Kidney (tissue), 14 donors: ENCODE results near the gene NRP1. TPM values are rescaled to one million over a fixed set of nuclear protein-coding genes. Genes with fewer than 3 reads are reported as not detected.

Source experiments
- DNase-seq, 5 donors: peaks; one replicate each; pipeline ENCODE4 v3.0.0-alpha.2; 2013 to 2020
- FAIRE-seq: peaks from 2 replicates; lab custom pipeline; 2012; peaks lifted over from hg19 to GRCh38; lab: Jason Lieb, UNC
- H3K27ac ChIP-seq, 2 donors: one replicate each; pipeline ENCODE4 v1.7.0; 2013; ENCODE audit warnings: low read depth in 2 of 2, low read length in 2 of 2, inconsistent platforms in 1 of 2
- H3K27me3 ChIP-seq: one replicate; pipeline ENCODE4 v1.7.1; 2013; ENCODE audit warnings: low read length, inconsistent platforms; ENCODE audit not compliant: control insufficient read depth, insufficient read depth
- H3K36me3 ChIP-seq, 3 donors: one replicate each; pipeline versions ENCODE4 v1.7.0 to v1.7.1; 2013; ENCODE audit warnings: low read length in 3 of 3, control low read depth in 1 of 3, inconsistent platforms in 1 of 3; ENCODE audit not compliant: insufficient read depth in 3 of 3, control insufficient read depth in 2 of 3
- H3K4me1 ChIP-seq, 3 donors: one replicate each; pipeline versions ENCODE4 v1.7.0 to v1.7.1; 2013; ENCODE audit warnings: low read length in 3 of 3, inconsistent platforms in 1 of 3, low read depth in 1 of 3; ENCODE audit not compliant: control insufficient read depth in 2 of 3, insufficient read depth in 2 of 3
- H3K4me3 ChIP-seq, 3 donors: one replicate each; pipeline versions ENCODE4 v1.7.0 to v1.8.1; 2013; ENCODE audit warnings: low read length in 3 of 3, control low read depth in 1 of 3, inconsistent platforms in 1 of 3
- H3K9ac ChIP-seq, 3 donors: one replicate each; pipeline versions ENCODE4 v1.7.0 to v1.7.1; 2013; ENCODE audit warnings: low read length in 3 of 3, control low read depth in 1 of 3, inconsistent platforms in 1 of 3
- H3K9me3 ChIP-seq, 3 donors: one replicate each; pipeline versions ENCODE4 v1.7.0 to v1.7.1; 2013; ENCODE audit warnings: low read length in 3 of 3, control low read depth in 1 of 3, inconsistent platforms in 1 of 3; ENCODE audit not compliant: control insufficient read depth in 2 of 3, insufficient read depth in 1 of 3
- intact Hi-C: fragments of 100-400 bp; cut with DNase I; formaldehyde crosslinking; loops from one replicate; pipeline ENCODE4 v1.11.1; 2022
- polyA plus RNA-seq: library from polyadenylated mRNA; stranded (reverse); fragments of 350-450 nt; fragmentation: Illumina TruSeq; extraction: RNeasy Lipid Tissue Mini Kit (QIAGEN cat#74804); gene quantifications from one replicate; pipeline ENCODE4 v1.2.3, GENCODE V29; 2014; ENCODE audit warnings: low read depth, low replicate concordance; ENCODE audit not compliant: insufficient read depth
- total RNA-seq: library from RNA; stranded (reverse); fragmentation: NEBNext Ultra II Directional; extraction: Animal tissue kit (Norgen Biotek cat#: 25700); gene quantifications from one replicate; pipeline ENCODE4 v1.2.1, GENCODE V29; 2021
- TF ChIP-seq, protein P1 (sequence below): IDR thresholded peaks from 3 replicates; pipeline ENCODE4 v1.5.1; 2012; ENCODE audit warnings: mild to moderate bottlenecking, moderate library complexity, borderline replicate concordance; ENCODE audit not compliant: insufficient read depth; ENCODE audit errors: extremely low read depth
- donor health status: control.
- donor health status: control.
- donor health status: control.
- donor health status: control.
- donor health status: control.
- donor health status: DM: yes; HTN: yes; CAD: no.
- donor health status: Normal renal cell carcinoma (clear cell type).

NRP1 gene
- total and polyA plus RNA-seq, 2 donors from 2014 or later, result 40.5 to 243 TPM

DNA sequence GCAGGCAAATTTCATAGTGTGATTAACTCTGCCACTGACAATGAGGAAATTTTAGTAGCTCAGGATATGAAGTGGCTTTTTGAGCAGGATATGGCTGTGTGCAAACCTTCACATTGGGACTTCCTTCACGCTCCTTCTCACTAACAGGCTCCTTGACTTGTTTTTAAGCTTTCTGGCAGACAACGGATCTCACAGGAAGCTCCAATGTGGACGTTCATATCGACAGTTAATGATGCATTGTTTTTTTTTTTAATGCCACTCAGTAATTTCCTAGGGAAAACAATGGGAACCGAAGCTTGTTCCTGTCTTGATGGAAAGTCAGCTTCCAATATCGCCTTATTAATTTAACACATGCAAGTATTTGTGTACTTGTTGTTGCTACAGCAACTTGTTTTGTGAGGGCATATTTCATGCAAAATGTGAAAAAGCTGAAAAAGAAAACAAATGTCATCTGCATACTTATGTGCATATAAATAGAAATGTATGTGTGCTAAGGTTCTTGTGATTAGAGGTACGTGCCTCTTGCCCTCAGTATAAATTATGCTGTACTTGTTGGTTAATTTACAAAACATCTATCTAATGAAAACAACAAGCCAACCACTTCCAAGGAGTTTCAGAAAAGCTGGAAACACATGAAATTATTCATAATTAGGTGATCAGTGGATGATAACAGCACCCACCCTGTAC, 84.7 kb downstream of the NRP1 start:
- intact Hi-C loops, result no loop called here
- H3K4me1 ChIP-seq, result peaks cover 0 to 7% (median 0%) of the 10 kb centered on the region in 3 donors
- no peaks in the 10 kb centered on the region for H3K9me3 ChIP-seq
- FAIRE-seq, result no peak
- no peak overlapping the region for H3K9ac ChIP-seq
- no peak overlapping the region for H3K27ac ChIP-seq
- TF ChIP-seq, protein P1, sequence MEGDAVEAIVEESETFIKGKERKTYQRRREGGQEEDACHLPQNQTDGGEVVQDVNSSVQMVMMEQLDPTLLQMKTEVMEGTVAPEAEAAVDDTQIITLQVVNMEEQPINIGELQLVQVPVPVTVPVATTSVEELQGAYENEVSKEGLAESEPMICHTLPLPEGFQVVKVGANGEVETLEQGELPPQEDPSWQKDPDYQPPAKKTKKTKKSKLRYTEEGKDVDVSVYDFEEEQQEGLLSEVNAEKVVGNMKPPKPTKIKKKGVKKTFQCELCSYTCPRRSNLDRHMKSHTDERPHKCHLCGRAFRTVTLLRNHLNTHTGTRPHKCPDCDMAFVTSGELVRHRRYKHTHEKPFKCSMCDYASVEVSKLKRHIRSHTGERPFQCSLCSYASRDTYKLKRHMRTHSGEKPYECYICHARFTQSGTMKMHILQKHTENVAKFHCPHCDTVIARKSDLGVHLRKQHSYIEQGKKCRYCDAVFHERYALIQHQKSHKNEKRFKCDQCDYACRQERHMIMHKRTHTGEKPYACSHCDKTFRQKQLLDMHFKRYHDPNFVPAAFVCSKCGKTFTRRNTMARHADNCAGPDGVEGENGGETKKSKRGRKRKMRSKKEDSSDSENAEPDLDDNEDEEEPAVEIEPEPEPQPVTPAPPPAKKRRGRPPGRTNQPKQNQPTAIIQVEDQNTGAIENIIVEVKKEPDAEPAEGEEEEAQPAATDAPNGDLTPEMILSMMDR, result no peak
- DNase-seq, result peak in 1 of 5 donors; percentile 33
- H3K36me3 ChIP-seq, result peaks cover 6 to 70% (median 42%) of the 10 kb centered on the region in 3 donors
- H3K4me3 ChIP-seq, result no peak overlapping the region
- no peaks in the 10 kb centered on the region for H3K27me3 ChIP-seq

DNA sequence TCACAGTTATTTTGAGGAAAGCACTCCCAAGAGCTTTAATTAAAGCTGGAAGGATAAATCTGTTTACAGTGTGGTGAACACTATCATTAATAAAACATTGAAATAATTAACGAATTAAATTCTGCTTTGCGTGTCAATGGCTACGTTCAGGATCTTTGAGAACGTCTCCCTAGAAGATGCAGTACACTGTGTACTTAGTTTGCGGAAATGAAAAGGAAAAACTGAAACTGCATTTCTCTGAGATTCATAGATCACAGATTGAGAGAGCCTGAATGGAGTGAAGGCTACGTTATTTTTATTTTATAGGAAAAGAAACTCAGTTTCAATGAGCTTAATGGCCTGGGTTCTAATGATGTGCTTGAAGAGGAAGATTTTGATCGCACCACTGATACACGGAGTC, 85.3 kb downstream of the NRP1 start:
- TF ChIP-seq, protein P1, result no peak
- DNase-seq, result no peak
- intact Hi-C loops, result no loop called here
- no peaks in the 10 kb centered on the region for H3K9me3 ChIP-seq
- no peak overlapping the region for H3K4me3 ChIP-seq
- peaks cover 6 to 66% (median 42%) of the 10 kb centered on the region in 3 donors for H3K36me3 ChIP-seq
- no peak for FAIRE-seq
- H3K27ac ChIP-seq, result no peak overlapping the region
- no peaks in the 10 kb centered on the region for H3K27me3 ChIP-seq
- peaks cover 0 to 7% (median 0%) of the 10 kb centered on the region in 3 donors for H3K4me1 ChIP-seq
- H3K9ac ChIP-seq, result no peak overlapping the region

DNA sequence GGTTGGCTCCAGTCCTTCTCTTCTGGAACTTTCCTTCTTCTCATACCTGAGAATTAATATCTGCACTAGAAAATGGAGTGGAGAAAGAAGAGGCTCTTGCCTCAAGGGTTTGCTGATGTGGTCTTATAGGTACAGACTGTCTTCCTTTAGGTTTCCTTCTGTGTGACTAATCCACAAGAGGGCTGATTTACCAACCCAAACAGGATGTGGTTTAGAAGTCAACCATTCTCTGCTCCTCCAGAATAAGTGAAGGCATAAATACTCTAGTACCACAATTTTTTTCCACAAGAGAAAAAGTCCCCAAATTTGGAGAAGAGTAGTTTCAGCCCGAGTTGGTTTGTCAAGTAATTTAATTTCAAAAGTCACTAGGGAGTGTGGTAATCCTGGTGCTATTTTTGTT, 85.8 kb downstream of the NRP1 start:
- Histone ChIP-seq H3K4me3 (no peak overlapping the region), H3K9ac (no peak overlapping the region), H3K27me3 (no peaks in the 10 kb centered on the region), H3K36me3 (peaks cover 6 to 61% (median 39%) of the 10 kb centered on the region in 3 donors), H3K27ac (no peak overlapping the region), H3K4me1 (peaks cover 0 to 7% (median 0%) of the 10 kb centered on the region in 3 donors), H3K9me3 (no peaks in the 10 kb centered on the region)
- no peak for DNase-seq
- no peak for FAIRE-seq
- intact Hi-C loops, result no loop called here
- TF ChIP-seq, protein P1, result no peak
